HepG2 (cell line): ENCODE results near the gene PIP. TPM values are rescaled to one million over a fixed set of nuclear protein-coding genes. Genes with fewer than 3 reads are reported as not detected.

ENCODE experiments used
- ATAC-seq: fragments of 200-7000 bp; cut with Tn5 transposase; 3 replicates; pipeline ENCODE4 v1.9.1; 2020; ENCODE audit warnings: mild to moderate bottlenecking, moderate library complexity
- BruUV-seq: library from RNA; stranded (reverse); fragments of 400-500 nt; replicated peaks from 2 replicates; lab custom pipeline; 2021; lab: Mats Ljungman, UMichigan
- CTCF ChIA-PET: fragments of 300-600 bp; formaldehyde crosslinking; extraction: SDS; loops from one replicate; lab custom pipeline; 2021; ENCODE audit warnings: low total read pairs, inconsistent platforms, low intra/inter-chr PET ratio; lab: Yijun Ruan, JAX
- POLR2A ChIA-PET: fragments of 350-600 bp; sonication (Branson Sonifier 250); formaldehyde crosslinking; loops from one replicate; lab custom pipeline; 2020; ENCODE audit warnings: antibody characterized with exemption, inconsistent platforms; lab: Yijun Ruan, JAX
- DNase-seq: peaks from one replicate; pipeline ENCODE4 v3.0.0-alpha.2; 2015; ENCODE audit warnings: low spot score
- FAIRE-seq: peaks from 3 replicates; lab custom pipeline; 2011; peaks lifted over from hg19 to GRCh38; lab: Jason Lieb, UNC
- H2AFZ ChIP-seq: one replicate; pipeline ENCODE4 v1.6.1; 2011; ENCODE audit warnings: low read length, inconsistent platforms
- H3K27ac ChIP-seq: fragments of 300-600 bp; 3 replicates; pipeline ENCODE4 v1.8.0; 2011; ENCODE audit warnings: mixed run types, mild to moderate bottlenecking, mixed read lengths, low read length, inconsistent platforms; ENCODE audit not compliant: insufficient read depth; ENCODE audit errors: extremely low read length
- H3K27me3 ChIP-seq, 2 experiments: fragments of 200-600 bp in 1 of 2; 2 replicates in 1 of 2; 3 replicates in 1 of 2; pipeline versions ENCODE4 v1.6.0 to v1.8.0; 2011; ENCODE audit warnings: low read length in 2 of 2, mild to moderate bottlenecking in 2 of 2, moderate library complexity in 2 of 2, inconsistent platforms in 1 of 2; ENCODE audit not compliant: insufficient read depth in 2 of 2, control insufficient read depth in 1 of 2
- H3K36me3 ChIP-seq, 2 experiments: fragments of 200-600 bp in 1 of 2; replicated peaks in 1 of 2; 2 replicates in 1 of 2; 3 replicates in 1 of 2; pipeline versions ENCODE4 v1.5.1 to v1.8.0; 2011; ENCODE audit warnings: low read length in 2 of 2, inconsistent platforms in 1 of 2; ENCODE audit not compliant: insufficient read depth in 2 of 2, control insufficient read depth in 1 of 2
- H3K4me1 ChIP-seq: 2 replicates; pipeline ENCODE4 v1.5.1; 2012; ENCODE audit warnings: low read length, inconsistent platforms; ENCODE audit not compliant: insufficient read depth
- H3K4me2 ChIP-seq: 2 replicates; pipeline ENCODE4 v1.6.0; 2011; ENCODE audit warnings: low read depth, low read length, inconsistent platforms
- H3K4me3 ChIP-seq, 3 experiments: fragments of 200-600 bp in 1 of 3; sonication (generic), shearing (Covaris generic) in 1 of 3; replicated peaks in 1 of 3; 2 replicates each; pipeline ENCODE4 v1.5.1; 2011 to 2016; ENCODE audit warnings: low read length in 3 of 3, inconsistent platforms in 2 of 3, low read depth in 2 of 3, mild to moderate bottlenecking in 2 of 3, control low read depth in 1 of 3, mixed read lengths in 1 of 3; ENCODE audit not compliant: insufficient read depth in 1 of 3
- H3K79me2 ChIP-seq: one replicate; pipeline ENCODE4 v1.6.1; 2011; ENCODE audit warnings: low read length, inconsistent platforms; ENCODE audit not compliant: insufficient read depth
- H3K9ac ChIP-seq: 2 replicates; pipeline ENCODE4 v1.6.0; 2011; ENCODE audit warnings: mild to moderate bottlenecking, low read depth, low read length, inconsistent platforms; ENCODE audit not compliant: insufficient read depth
- H3K9me3 ChIP-seq: 2 replicates; pipeline ENCODE4 v1.5.1; 2012; ENCODE audit warnings: mild to moderate bottlenecking, low read length
- H4K20me1 ChIP-seq: 2 replicates; pipeline ENCODE4 v1.6.0; 2011; ENCODE audit warnings: inconsistent platforms, mild to moderate bottlenecking, low read length, moderate library complexity; ENCODE audit not compliant: insufficient read depth
- CREB1 ChIP-seq, 2 experiments: fragments of 450-650 bp in 1 of 2; IDR thresholded peaks; 2 replicates each; pipeline ENCODE4 v1.6.1; 2016 to 2017; ENCODE audit warnings: control low read depth in 1 of 2, mild to moderate bottlenecking in 1 of 2, missing compliant biosample characterization in 1 of 2, missing genetic modification characterization in 1 of 2
- GRHL1 ChIP-seq: sonication (generic); formaldehyde crosslinking; conservative IDR thresholded peaks from 2 replicates; pipeline ENCODE4 v1.8.0; 2022; ENCODE audit warnings: missing genetic modification reagents
- HOXA7 ChIP-seq: sonication (generic); formaldehyde crosslinking; IDR thresholded peaks from 2 replicates; pipeline ENCODE4 v1.8.1; 2022; ENCODE audit warnings: mild to moderate bottlenecking, missing genetic modification reagents, moderate library complexity
- MAF1 ChIP-seq: sonication (generic); formaldehyde crosslinking; IDR thresholded peaks from 2 replicates; pipeline ENCODE4 v1.5.0; 2020; ENCODE audit warnings: missing genetic modification reagents, borderline replicate concordance
- NFIC ChIP-seq: IDR thresholded peaks from 2 replicates; pipeline ENCODE4 v1.6.1; 2012; ENCODE audit warnings: mild to moderate bottlenecking, low read length, inconsistent platforms
- NRL ChIP-seq: sonication (generic); formaldehyde crosslinking; IDR thresholded peaks from 2 replicates; pipeline ENCODE4 v1.5.0; 2020; ENCODE audit warnings: missing genetic modification reagents, mild to moderate bottlenecking, moderate library complexity, borderline replicate concordance
- PPARG ChIP-seq: conservative IDR thresholded peaks from 2 replicates; pipeline ENCODE4 v1.6.1; 2016; ENCODE audit warnings: missing biosample characterization, missing genetic modification reagents
- STAT6 ChIP-seq: sonication (generic); formaldehyde crosslinking; IDR thresholded peaks from 2 replicates; pipeline ENCODE4 v1.4.0; 2020; ENCODE audit warnings: missing genetic modification reagents, mild to moderate bottlenecking, borderline replicate concordance
- ZFY ChIP-seq: sonication (generic); formaldehyde crosslinking; IDR thresholded peaks from 2 replicates; pipeline ENCODE4 v1.4.0; 2020; ENCODE audit warnings: missing genetic modification reagents
- ZMYM4 ChIP-seq: sonication (generic); formaldehyde crosslinking; IDR thresholded peaks from 2 replicates; pipeline ENCODE4 v1.8.1; 2023; ENCODE audit warnings: mild to moderate bottlenecking, missing genetic modification reagents
- ZNF274 ChIP-seq: sonication (generic); formaldehyde crosslinking; IDR thresholded peaks from 2 replicates; pipeline ENCODE4 v1.5.1; 2020; ENCODE audit warnings: mild to moderate bottlenecking, missing genetic modification reagents
- ZNF530 ChIP-seq: sonication (generic); formaldehyde crosslinking; IDR thresholded peaks from 2 replicates; pipeline ENCODE4 v1.5.0; 2020; ENCODE audit warnings: low read depth, mild to moderate bottlenecking, missing genetic modification reagents
- ZNF678 ChIP-seq: sonication (generic); formaldehyde crosslinking; IDR thresholded peaks from 2 replicates; pipeline ENCODE4 v1.4.0; 2020; ENCODE audit warnings: mild to moderate bottlenecking, missing genetic modification reagents
- ZNF775 ChIP-seq: sonication (generic); formaldehyde crosslinking; IDR thresholded peaks from 2 replicates; pipeline ENCODE4 v1.4.0; 2020; ENCODE audit warnings: missing genetic modification reagents, mild to moderate bottlenecking, moderate library complexity, borderline replicate concordance
- WGBS: methylation state at CpG from one replicate; pipeline ENCODE4 v1.1.6; 2017; ENCODE audit warnings: low lambda C conversion rate; 5-methylcytosine and 5-hydroxymethylcytosine counted together
- in situ Hi-C: cut with HindIII; loops from 2 replicates; pipeline ENCODE4 v1.10.0; 2017; ENCODE audit warnings: low pct_unique_long_range_greater_than_20kb; ENCODE audit not compliant: extremely low pct_ligation_motif_present
- intact Hi-C: fragments of 100-400 bp; cut with micrococcal nuclease; formaldehyde crosslinking; loops from one replicate; pipeline ENCODE4 v1.10.0; 2022; ENCODE audit not compliant: unreplicated experiment
- polyA plus RNA-seq, 8 experiments: library from polyadenylated mRNA; depleted of rRNA in 3 of 8; stranded (reverse) in 7 of 8; unstranded in 1 of 8; fragments of >200 nt; fragmentation: Illumina TruSeq in 4 of 8; extraction: Trizol in 4 of 8; gene quantifications; 2 replicates each; pipeline versions ENCODE4 v1.2.1 to v1.2.3, GENCODE V29; 2011 to 2016; ENCODE audit warnings: low read depth in 4 of 8, missing spikeins in 1 of 8, mixed read lengths in 1 of 8; ENCODE audit not compliant: insufficient read depth in 1 of 8
- total RNA-seq, 5 experiments: library from RNA; depleted of rRNA; stranded (reverse); fragments of >200 nt; fragmentation: Illumina TruSeq; extraction: Trizol; gene quantifications; 2 replicates each; pipeline ENCODE4 v1.2.3, GENCODE V29; 2016; ENCODE audit warnings: low read depth in 1 of 5
- TF ChIP-seq, protein P1 (sequence below): sonication (generic); formaldehyde crosslinking; IDR thresholded peaks from 2 replicates; pipeline ENCODE4 v1.5.0; 2020; ENCODE audit warnings: mild to moderate bottlenecking, missing genetic modification reagents, borderline replicate concordance

Gene PIP
- total and polyA plus RNA-seq, 2 of the 13 experiments (the other 11 are each of a cell fraction or from before 2014, with no cell fraction given) = not detected

- no peak overlapping the region for H3K4me3 ChIP-seq
- ChIA-PET CTCF (no interaction called here), POLR2A (no interaction called here)
- in situ Hi-C loops (no loop called here), intact Hi-C loops (no loop called here)
- peaks cover 5% of the 10 kb centered on the region; the same call in 1 of the 2 replicates for H3K9me3 ChIP-seq
- H3K27ac ChIP-seq = no peak overlapping the region
- no peaks in the 10 kb centered on the region for H3K79me2 ChIP-seq
- ATAC-seq (no peak), DNase-seq (no peak), FAIRE-seq (no peak)
- BruUV-seq = no TSS peak
- H3K36me3 ChIP-seq = no peaks in the 10 kb centered on the region
- WGBS = 0% methylated on average over 1 of the region's 1 CpG
- no peak overlapping the region for H3K4me2 ChIP-seq
- H3K4me1 ChIP-seq = no peaks in the 10 kb centered on the region
- H3K9ac ChIP-seq = no peak overlapping the region
- no peaks in the 10 kb centered on the region for H4K20me1 ChIP-seq
- no peaks in the 10 kb centered on the region for H3K27me3 ChIP-seq
- H2AFZ ChIP-seq = no peak overlapping the region
- no peak for TF ChIP-seq NFIC
- no peak for TF ChIP-seq GRHL1 (CRISPR knock-in tag)
- TF ChIP-seq ZMYM4 = no peak
- no peak for TF ChIP-seq ZFY (CRISPR knock-in tag)
- TF ChIP-seq, protein P1, sequence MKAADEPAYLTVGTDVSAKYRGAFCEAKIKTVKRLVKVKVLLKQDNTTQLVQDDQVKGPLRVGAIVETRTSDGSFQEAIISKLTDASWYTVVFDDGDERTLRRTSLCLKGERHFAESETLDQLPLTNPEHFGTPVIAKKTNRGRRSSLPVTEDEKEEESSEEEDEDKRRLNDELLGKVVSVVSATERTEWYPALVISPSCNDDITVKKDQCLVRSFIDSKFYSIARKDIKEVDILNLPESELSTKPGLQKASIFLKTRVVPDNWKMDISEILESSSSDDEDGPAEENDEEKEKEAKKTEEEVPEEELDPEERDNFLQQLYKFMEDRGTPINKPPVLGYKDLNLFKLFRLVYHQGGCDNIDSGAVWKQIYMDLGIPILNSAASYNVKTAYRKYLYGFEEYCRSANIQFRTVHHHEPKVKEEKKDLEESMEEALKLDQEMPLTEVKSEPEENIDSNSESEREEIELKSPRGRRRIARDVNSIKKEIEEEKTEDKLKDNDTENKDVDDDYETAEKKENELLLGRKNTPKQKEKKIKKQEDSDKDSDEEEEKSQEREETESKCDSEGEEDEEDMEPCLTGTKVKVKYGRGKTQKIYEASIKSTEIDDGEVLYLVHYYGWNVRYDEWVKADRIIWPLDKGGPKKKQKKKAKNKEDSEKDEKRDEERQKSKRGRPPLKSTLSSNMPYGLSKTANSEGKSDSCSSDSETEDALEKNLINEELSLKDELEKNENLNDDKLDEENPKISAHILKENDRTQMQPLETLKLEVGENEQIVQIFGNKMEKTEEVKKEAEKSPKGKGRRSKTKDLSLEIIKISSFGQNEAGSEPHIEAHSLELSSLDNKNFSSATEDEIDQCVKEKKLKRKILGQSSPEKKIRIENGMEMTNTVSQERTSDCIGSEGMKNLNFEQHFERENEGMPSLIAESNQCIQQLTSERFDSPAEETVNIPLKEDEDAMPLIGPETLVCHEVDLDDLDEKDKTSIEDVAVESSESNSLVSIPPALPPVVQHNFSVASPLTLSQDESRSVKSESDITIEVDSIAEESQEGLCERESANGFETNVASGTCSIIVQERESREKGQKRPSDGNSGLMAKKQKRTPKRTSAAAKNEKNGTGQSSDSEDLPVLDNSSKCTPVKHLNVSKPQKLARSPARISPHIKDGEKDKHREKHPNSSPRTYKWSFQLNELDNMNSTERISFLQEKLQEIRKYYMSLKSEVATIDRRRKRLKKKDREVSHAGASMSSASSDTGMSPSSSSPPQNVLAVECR (CRISPR knock-in tag) = no peak
- TF ChIP-seq HOXA7 (CRISPR knock-in tag) = no peak
- no peak for TF ChIP-seq PPARG (CRISPR knock-in tag)
- TF ChIP-seq NRL (CRISPR knock-in tag) = no peak
- no peak for TF ChIP-seq ZNF274 (CRISPR knock-in tag)
- no peak for TF ChIP-seq ZNF530 (CRISPR knock-in tag)
- no peak for TF ChIP-seq ZNF678 (CRISPR knock-in tag)
- TF ChIP-seq STAT6 (CRISPR knock-in tag) = no peak
- TF ChIP-seq MAF1 (CRISPR knock-in tag) = no peak
- no peak for TF ChIP-seq CREB1 (IDR thresholded peaks at IDR 0.05)
- TF ChIP-seq CREB1 (CRISPR knock-in tag; IDR thresholded peaks at IDR 0.05) = no peak
- TF ChIP-seq ZNF775 = no peak
Measured at GRCh38 chr7:143126146-143126545, 5.7 kb upstream of the PIP start.
